Measurements from ENCODE around the gene MRPS24.
"Not testable (repeated sequence)": the region's sequence is repeated elsewhere in the genome, so short reads cannot be mapped to it uniquely, and the experiment has no call there.

MRPS24 gene

DNA sequence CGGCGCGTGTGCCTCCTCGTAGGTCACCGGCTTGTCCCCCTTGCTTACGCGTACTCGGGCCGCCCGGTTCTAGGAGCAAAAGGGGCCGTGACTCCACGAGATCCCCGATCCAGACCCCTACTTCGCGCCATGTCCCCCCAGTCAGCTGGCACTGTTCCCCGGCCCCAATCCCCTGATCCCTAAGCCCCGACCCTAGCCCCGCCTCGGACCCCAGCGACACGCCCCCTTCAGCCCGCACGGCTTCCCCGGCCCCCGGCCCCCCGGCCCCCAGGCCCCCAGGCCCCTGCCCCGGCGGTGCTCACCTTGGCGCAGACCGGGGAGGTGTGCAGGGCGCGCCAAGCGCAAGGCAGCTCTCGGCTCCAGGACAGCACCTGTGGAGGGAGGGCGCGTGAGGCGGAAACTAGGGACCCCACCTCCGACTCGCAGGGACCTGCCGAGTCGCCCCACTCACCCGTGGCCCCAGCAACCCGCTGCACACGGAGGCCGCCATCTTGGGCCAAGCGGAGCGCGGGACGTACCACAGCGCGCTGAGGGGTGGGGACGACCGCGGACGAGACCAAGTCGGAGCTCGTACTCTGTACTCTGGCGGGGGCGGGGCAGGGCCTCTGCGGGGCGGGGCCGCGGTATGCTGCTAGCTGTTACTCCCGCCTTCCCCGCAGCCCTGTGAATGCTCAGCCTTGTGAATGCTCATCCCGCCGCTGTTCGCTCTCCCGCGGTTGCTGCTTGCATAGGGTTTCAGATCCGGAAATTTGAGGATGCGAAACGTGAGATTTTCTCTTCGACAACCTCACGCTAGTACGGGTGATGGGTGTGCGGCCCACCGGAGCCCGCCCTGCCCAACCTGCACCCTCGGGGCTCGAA, at the start of gene MRPS24:
TSS of gene MRPS24 (minus strand) at position 512 of the 861 bp plus-strand sequence. CDS start at position 490, 22 bp downstream.
- peak; percentile 99 for DNase-seq (ENCODE audit: low read depth)

GRCh38 chr7:43915907-43916306, 46.6 kb upstream of the MRPS24 start:
- DNase-seq (ENCODE audit: low read depth): no peak

DNA sequence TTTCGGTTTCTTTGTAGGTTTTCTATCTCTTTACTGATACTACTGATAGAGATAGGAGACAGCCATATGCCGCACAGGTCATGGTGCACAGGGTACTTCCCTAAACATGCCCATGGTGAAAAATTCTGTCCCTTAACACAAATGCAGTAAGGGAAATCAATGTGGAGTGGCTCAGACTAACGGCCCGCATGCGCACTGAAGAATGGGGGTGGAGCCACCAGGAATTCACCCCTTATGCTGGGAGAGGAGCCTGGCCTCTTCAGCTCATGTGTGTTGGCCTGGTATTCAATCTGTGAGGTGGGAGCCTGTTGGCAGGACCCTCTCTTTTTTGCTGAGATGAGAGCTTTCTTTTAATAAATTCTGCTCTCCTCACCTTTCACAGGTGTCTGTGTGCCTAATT, 45.5 kb upstream of the MRPS24 start:
- DNase-seq (ENCODE audit: low read depth): no peak

- DNase-seq (ENCODE audit: low read depth): peak; percentile 65
These were observed 37.2 kb upstream of the MRPS24 start, which contains the start of gene URGCP for GRCh38 chr7:43906331-43907010. Gene URGCP, minus strand, starts transcription at chr7:43906596. Its CDS starts 21 bp downstream, at chr7:43906575.

- DNase-seq (ENCODE audit: low read depth): peak; percentile 56
These were observed 36.6 kb upstream of the MRPS24 start for GRCh38 chr7:43905956-43906330.

- peak; percentile 88 for DNase-seq (ENCODE audit: low read depth)
These were observed 36.1 kb upstream of the MRPS24 start for GRCh38 chr7:43905209-43905946.

DNA sequence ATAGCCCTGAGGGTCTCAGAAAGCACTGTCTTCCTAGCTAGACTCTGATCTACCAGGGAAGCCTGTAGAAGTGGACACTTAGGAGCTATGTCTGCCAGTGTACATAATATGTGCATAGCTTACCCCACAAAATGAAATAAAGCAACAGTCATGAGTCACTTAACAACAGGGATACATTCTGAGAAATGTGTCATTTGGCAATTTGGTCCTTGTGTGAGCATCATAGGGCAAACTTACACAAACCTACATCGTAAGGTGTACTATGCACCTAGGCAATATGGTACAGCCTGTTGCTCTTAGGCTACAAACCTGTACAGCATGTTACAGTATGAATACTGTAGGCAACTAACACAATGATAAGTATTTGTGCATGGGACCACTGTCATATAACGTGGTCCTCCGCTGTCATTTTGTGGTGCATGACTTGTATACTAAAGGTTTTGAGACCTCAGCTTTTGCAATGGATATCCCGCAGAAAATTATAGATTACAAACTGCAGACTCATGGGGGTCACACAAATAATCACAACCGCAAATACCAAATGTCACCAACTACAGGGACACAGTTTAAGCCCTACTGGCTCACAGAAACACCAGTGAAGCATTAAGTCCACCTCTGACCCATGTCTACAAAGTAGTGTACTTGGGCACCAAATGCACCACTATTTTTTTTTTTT, 35.4 kb upstream of the MRPS24 start:
- DNase-seq (ENCODE audit: low read depth): peak; percentile 72

GRCh38 chr7:43902542-43903054, 33.3 kb upstream of the MRPS24 start:
- DNase-seq (ENCODE audit: low read depth): no peak

DNA sequence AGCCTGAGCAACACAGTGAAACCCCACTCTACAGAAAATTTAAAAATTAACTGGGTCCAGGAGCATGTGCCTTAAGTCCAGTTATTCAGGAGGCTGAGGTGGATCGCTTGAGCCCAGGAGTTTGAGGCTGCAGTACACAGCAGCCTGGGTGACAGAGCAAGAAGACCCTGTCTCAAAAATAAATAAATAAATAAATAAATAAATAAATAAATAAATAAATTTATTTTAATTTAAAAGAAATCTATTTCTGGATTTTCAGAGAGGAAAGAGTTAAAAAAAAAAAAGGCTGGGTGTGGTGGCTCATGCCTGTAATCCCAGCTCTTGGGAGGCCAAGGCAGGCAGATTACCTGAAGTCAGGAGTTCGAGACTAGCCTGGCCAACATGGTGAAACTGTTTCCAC, 29.3 kb upstream of the MRPS24 start:
- DNase-seq (ENCODE audit: low read depth): not testable (repeated sequence)

GRCh38 chr7:43895847-43896415, 26.6 kb upstream of the MRPS24 start:
- DNase-seq (ENCODE audit: low read depth): no peak

GRCh38 chr7:43891069-43891955, 22.0 kb upstream of the MRPS24 start:
- DNase-seq (ENCODE audit: low read depth): no peak

DNA sequence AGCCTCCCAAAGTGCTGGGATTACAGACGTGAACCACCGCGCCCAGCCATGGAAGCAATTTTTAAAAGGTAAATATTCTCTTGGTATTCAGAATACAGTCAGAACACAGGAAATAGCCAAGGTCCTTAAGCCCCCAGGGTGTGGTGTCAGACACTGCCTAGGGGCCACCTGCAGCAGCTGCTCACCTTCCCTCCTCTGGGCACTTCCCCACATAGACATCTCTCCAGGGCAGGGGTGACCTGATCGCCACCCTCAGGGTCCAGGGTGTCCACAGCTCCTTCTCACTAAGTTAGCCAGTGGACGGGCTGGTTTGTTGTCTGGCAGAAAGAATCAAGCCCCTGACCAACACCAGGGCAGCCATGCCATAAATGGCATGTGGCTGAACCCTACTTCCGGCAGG, 21.2 kb upstream of the MRPS24 start:
- DNase-seq (ENCODE audit: low read depth): no peak

DNA sequence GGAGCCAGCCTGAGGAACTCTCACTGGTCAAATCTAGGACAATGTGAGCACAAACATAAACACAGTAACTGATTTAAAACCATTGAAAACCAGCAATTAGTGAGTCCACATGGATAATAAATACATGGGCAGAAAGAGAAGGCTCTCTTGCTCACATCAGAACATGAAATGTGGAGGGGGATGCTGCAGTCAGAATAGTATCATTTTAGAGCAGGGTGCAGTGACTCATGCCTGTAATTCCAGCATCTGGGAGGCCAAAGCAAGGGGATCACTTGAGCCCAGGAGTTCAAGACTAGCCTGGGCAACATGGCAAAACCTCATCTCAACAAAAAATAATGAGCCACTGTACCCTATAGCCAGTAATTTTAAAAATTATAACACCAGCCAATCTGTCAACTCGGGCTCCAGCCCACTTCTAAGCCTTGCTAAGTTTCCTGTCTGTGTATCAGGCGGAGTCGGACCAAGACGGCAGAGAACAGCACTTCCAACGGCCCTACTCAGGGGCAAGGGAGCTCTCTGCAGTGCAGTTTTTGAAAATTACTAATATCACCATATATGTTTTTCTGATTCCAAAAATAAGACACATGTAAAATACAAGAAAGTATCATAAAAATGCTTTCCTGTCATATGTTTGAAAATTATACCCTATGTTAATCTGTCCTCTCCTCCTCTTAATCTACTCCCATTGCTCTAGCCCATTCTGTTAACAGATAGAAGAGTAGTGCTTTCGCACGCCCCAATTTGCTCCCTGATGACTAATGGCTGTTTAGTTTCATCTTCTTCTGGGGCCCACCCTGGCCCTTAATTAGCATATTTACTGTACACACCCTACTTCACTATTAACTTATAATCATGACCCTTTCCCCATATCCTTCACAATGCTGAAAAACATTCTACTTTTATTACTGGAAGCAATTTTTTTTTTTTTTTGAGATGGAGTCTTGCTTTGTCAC, 20.0 kb upstream of the MRPS24 start:
- DNase-seq (ENCODE audit: low read depth): peak; percentile 53

- DNase-seq (ENCODE audit: low read depth): no peak
These were observed 15.3 kb upstream of the MRPS24 start for GRCh38 chr7:43884617-43885016.

DNA sequence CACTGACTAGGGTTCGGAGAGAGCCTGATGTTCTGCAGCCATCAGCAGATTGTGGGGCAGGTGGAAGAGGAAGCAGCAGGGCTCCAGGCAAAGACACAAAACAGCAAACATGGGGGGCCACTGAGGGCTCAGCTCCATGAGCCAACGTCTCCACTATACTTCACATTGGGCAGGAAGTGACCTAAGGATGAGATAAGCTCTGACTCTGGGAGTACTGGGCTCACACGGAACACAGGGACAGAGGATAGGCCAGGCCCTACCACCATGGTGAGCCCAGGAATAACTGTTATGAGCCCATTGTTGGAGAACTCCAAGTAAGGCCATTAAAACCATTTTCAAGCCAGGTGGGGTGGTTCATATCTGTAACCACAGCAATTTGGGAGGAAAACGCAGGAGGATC, 14.9 kb upstream of the MRPS24 start:
- peak; percentile 82 for DNase-seq (ENCODE audit: low read depth)

DNA sequence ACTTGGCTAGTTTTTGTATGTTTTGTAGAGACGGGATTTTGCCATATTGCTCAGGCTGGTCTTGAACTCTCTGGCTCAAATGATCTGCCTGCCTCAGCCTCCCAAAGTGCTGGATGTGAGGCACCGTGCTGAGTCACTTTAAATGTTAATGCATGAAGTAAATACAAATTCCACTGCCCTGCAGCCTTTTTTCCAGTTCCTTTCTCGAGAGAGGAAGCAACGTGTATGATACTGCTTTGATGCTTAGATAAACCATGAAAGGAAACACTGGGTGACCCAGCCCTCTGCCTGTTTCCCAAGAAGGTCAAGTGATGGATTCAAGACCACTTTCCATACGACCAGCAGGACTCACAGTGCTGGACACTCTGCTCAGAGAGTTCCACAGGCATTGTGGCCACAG, 11.3 kb upstream of the MRPS24 start:
- DNase-seq (ENCODE audit: low read depth): peak; percentile 95

GRCh38 chr7:43879477-43879876, 10.2 kb upstream of the MRPS24 start:
- DNase-seq (ENCODE audit: low read depth): peak; percentile 94

GRCh38 chr7:43878867-43879266, 9.6 kb upstream of the MRPS24 start:
- no peak for DNase-seq (ENCODE audit: low read depth)
